ENCODE data around the gene NLGN1.

DNA sequence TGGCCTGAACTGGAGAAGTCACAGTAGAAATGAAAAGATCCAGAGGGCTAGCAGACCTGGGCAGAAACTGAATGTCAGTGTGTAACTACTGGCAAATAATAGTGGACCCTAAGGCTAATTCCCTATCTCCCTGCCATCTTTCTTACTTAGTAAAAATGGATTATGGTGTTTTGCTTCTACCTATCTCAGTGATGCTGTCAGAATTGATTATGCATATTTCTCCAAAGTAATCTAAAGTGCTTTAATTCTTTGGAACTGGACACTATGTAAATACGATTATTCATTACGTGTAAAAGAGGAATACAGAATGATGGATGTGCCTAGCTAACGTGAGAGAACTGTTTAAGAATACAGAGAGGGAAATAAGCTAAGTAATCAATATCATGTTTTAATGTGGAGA, 651.9 kb downstream of the NLGN1 start:
- TF ChIP-seq, protein P1, sequence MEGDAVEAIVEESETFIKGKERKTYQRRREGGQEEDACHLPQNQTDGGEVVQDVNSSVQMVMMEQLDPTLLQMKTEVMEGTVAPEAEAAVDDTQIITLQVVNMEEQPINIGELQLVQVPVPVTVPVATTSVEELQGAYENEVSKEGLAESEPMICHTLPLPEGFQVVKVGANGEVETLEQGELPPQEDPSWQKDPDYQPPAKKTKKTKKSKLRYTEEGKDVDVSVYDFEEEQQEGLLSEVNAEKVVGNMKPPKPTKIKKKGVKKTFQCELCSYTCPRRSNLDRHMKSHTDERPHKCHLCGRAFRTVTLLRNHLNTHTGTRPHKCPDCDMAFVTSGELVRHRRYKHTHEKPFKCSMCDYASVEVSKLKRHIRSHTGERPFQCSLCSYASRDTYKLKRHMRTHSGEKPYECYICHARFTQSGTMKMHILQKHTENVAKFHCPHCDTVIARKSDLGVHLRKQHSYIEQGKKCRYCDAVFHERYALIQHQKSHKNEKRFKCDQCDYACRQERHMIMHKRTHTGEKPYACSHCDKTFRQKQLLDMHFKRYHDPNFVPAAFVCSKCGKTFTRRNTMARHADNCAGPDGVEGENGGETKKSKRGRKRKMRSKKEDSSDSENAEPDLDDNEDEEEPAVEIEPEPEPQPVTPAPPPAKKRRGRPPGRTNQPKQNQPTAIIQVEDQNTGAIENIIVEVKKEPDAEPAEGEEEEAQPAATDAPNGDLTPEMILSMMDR (IDR thresholded peaks at IDR 0.05; ENCODE audit: poor library complexity, severe bottlenecking): no peak
- TF ChIP-seq POLR2AphosphoS5 (IDR thresholded peaks at IDR 0.05) (no peak), TAF1 (IDR thresholded peaks at IDR 0.05; ENCODE audit: low read depth) (no peak), EP300 (conservative IDR thresholded peaks at IDR 0.05; ENCODE audit: poor library complexity, severe bottlenecking) (no peak)

Measured in neural cell (in vitro differentiated cells).